Measurements from ENCODE around the gene DHRS7B. TPM values are rescaled to one million over a fixed set of nuclear protein-coding genes. Genes with fewer than 3 reads are reported as not detected.

DHRS7B gene
- polyA plus RNA-seq, 1 of the 3 experiments (the other 2 are of a cell fraction), result 17.8 TPM

GRCh38 chr17:21171970-21172510, 45.3 kb downstream of the DHRS7B start:
- no peak overlapping the region for H3K4me2 ChIP-seq
- H3K9me2 ChIP-seq, result no peaks in the 10 kb centered on the region
- H3F3A ChIP-seq (replicated peaks; ENCODE audit: insufficient read depth), result no peaks in the 10 kb centered on the region
- H3K4me3 ChIP-seq (ENCODE audit: low read depth in 2 of 2, low read length in 1 of 2), result no peak overlapping the region
- no peak overlapping the region for H3K9ac ChIP-seq
- H3K9me3 ChIP-seq, result no peaks in the 10 kb centered on the region
- WGBS (ENCODE audit: low lambda C conversion rate), result 93% methylated on average over 15 of the region's 17 CpGs
- no peak overlapping the region for H3K27ac ChIP-seq (ENCODE audit: low read depth in 2 of 2, low read length in 1 of 2)
- H3K36me3 ChIP-seq (replicated peaks in 1 of 2; ENCODE audit: control insufficient read depth in 1 of 2, insufficient read depth in 2 of 2, low read length in 1 of 2), result no peaks in the 10 kb centered on the region
- H4K20me1 ChIP-seq (ENCODE audit: insufficient read depth), result no peaks in the 10 kb centered on the region
- H2AFZ ChIP-seq (ENCODE audit: low read depth), result no peak overlapping the region
- H3K4me1 ChIP-seq (ENCODE audit: control insufficient read depth in 1 of 2, insufficient read depth in 2 of 2, low read depth in 1 of 2, low read length in 1 of 2), result no peaks in the 10 kb centered on the region
- DNase-seq, result no peak
- TF ChIP-seq, protein P1, sequence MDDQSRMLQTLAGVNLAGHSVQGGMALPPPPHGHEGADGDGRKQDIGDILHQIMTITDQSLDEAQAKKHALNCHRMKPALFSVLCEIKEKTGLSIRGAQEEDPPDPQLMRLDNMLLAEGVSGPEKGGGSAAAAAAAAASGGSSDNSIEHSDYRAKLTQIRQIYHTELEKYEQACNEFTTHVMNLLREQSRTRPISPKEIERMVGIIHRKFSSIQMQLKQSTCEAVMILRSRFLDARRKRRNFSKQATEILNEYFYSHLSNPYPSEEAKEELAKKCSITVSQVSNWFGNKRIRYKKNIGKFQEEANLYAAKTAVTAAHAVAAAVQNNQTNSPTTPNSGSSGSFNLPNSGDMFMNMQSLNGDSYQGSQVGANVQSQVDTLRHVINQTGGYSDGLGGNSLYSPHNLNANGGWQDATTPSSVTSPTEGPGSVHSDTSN (IDR thresholded peaks at IDR 0.05), result no peak
- TF ChIP-seq, protein P2, sequence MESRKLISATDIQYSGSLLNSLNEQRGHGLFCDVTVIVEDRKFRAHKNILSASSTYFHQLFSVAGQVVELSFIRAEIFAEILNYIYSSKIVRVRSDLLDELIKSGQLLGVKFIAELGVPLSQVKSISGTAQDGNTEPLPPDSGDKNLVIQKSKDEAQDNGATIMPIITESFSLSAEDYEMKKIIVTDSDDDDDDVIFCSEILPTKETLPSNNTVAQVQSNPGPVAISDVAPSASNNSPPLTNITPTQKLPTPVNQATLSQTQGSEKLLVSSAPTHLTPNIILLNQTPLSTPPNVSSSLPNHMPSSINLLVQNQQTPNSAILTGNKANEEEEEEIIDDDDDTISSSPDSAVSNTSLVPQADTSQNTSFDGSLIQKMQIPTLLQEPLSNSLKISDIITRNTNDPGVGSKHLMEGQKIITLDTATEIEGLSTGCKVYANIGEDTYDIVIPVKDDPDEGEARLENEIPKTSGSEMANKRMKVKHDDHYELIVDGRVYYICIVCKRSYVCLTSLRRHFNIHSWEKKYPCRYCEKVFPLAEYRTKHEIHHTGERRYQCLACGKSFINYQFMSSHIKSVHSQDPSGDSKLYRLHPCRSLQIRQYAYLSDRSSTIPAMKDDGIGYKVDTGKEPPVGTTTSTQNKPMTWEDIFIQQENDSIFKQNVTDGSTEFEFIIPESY (IDR thresholded peaks at IDR 0.05; ENCODE audit: borderline replicate concordance, low read depth), result no peak
- TF ChIP-seq NFIC (IDR thresholded peaks at IDR 0.05; ENCODE audit: borderline replicate concordance) (no peak), RAD21 (IDR thresholded peaks at IDR 0.05; ENCODE audit: low read length) (no peak), MEF2A (IDR thresholded peaks at IDR 0.05; ENCODE audit: borderline replicate concordance, low read depth) (no peak), JUND (IDR thresholded peaks at IDR 0.05) (no peak), MXI1 (IDR thresholded peaks at IDR 0.05; ENCODE audit: low read depth, low read length) (no peak), RFX5 (IDR thresholded peaks at IDR 0.05; ENCODE audit: low read length) (no peak), TAF1 (IDR thresholded peaks at IDR 0.05; ENCODE audit: borderline replicate concordance, low read depth, low read length) (no peak), TCF12 (IDR thresholded peaks at IDR 0.05) (no peak), EZH2phosphoT487 (IDR thresholded peaks at IDR 0.05; ENCODE audit: borderline replicate concordance, low read depth) (no peak), GATA2 (CRISPR knock-in tag; IDR thresholded peaks at IDR 0.05) (no peak), RXRA (IDR thresholded peaks at IDR 0.05; ENCODE audit: borderline replicate concordance, low read depth) (no peak)
- TF ChIP-seq, protein P3, sequence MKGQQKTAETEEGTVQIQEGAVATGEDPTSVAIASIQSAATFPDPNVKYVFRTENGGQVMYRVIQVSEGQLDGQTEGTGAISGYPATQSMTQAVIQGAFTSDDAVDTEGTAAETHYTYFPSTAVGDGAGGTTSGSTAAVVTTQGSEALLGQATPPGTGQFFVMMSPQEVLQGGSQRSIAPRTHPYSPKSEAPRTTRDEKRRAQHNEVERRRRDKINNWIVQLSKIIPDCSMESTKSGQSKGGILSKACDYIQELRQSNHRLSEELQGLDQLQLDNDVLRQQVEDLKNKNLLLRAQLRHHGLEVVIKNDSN (IDR thresholded peaks at IDR 0.05; ENCODE audit: borderline replicate concordance, low read depth), result no peak
- TF ChIP-seq, protein P4, sequence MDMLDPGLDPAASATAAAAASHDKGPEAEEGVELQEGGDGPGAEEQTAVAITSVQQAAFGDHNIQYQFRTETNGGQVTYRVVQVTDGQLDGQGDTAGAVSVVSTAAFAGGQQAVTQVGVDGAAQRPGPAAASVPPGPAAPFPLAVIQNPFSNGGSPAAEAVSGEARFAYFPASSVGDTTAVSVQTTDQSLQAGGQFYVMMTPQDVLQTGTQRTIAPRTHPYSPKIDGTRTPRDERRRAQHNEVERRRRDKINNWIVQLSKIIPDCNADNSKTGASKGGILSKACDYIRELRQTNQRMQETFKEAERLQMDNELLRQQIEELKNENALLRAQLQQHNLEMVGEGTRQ (IDR thresholded peaks at IDR 0.05; ENCODE audit: borderline replicate concordance, low read depth, low read length), result no peak
- ChIA-PET CTCF (interaction anchor here (0.7 kb wide), 1 partner anchor 72 kb away, joined by 3 read pairs; no protein-coding TSS in a partner anchor), POLR2A (no interaction called here)
- no peaks in the 10 kb centered on the region for H3K79me2 ChIP-seq (ENCODE audit: insufficient read depth)
- H3K27me3 ChIP-seq (ENCODE audit: insufficient read depth), result no peaks in the 10 kb centered on the region

Measured in SK-N-SH (cell line).